Suprapubic skin (tissue), 4 donors: Measurements from ENCODE around the gene FGD3.

ENCODE experiments used
- POLR2A ChIP-seq, 2 donors: fragments of 450-650 bp; IDR thresholded peaks; one replicate each; pipeline ENCODE4 v1.6.1; 2017; ENCODE audit warnings: antibody characterized with exemption in 2 of 2, mild to moderate bottlenecking in 2 of 2, moderate library complexity in 2 of 2
- POLR2AphosphoS5 ChIP-seq, 3 donors: sonication (generic); formaldehyde crosslinking; IDR thresholded peaks; one replicate each; pipeline ENCODE4 v1.6.1; 2017; ENCODE audit warnings: antibody characterized with exemption in 3 of 3
- TF ChIP-seq, protein P1 (sequence below), 2 donors: fragments of 200-600 bp in 1 of 2; fragments of 450-650 bp in 1 of 2; sonication (generic) in 1 of 2; IDR thresholded peaks; one replicate each; pipeline ENCODE4 v1.5.1; 2016 to 2019; ENCODE audit warnings: antibody characterized with exemption in 2 of 2, mild to moderate bottlenecking in 1 of 2, moderate library complexity in 1 of 2

DNA sequence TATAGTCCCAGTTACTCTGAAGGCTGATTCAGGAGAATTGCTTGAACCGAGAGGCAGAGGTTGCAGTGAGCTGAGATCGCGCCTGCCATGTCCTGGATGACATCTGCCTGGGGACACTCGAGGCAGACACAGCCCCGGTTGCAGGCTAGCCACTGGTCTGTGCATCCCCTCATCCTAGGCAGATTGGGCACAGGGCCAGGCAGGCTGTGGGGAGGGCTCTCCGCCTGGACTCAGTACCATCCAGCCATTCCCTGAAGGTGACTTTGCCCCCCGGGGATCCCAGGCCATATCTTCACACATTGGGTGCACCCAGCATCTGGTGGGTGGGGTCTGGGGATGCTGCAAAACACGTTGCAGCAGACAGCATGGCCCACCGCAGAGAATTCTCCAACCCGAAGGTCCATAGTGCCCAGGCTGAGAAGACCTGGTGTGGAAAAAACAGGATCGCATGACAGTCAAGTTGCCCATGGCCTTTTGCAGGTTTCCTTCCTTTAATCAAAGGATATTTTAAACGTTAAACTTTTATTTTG is 60.3 kb downstream of the FGD3 start:
- TF ChIP-seq POLR2A (IDR thresholded peaks at IDR 0.05) (no peak), POLR2AphosphoS5 (IDR thresholded peaks at IDR 0.05) (no peak)
- TF ChIP-seq, protein P1, sequence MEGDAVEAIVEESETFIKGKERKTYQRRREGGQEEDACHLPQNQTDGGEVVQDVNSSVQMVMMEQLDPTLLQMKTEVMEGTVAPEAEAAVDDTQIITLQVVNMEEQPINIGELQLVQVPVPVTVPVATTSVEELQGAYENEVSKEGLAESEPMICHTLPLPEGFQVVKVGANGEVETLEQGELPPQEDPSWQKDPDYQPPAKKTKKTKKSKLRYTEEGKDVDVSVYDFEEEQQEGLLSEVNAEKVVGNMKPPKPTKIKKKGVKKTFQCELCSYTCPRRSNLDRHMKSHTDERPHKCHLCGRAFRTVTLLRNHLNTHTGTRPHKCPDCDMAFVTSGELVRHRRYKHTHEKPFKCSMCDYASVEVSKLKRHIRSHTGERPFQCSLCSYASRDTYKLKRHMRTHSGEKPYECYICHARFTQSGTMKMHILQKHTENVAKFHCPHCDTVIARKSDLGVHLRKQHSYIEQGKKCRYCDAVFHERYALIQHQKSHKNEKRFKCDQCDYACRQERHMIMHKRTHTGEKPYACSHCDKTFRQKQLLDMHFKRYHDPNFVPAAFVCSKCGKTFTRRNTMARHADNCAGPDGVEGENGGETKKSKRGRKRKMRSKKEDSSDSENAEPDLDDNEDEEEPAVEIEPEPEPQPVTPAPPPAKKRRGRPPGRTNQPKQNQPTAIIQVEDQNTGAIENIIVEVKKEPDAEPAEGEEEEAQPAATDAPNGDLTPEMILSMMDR (IDR thresholded peaks at IDR 0.05): no peak
